Skeletal muscle cell (primary cell): ENCODE measurements around the gene MSI2.
"Not testable (repeated sequence)": the region's sequence is repeated elsewhere in the genome, so short reads cannot be mapped to it uniquely, and the experiment has no call there.

ENCODE experiments used
- DNase-seq: peaks from one replicate; pipeline ENCODE4 v3.0.0-alpha.2; 2010; ENCODE audit warnings: low read depth
- H3K4me3 ChIP-seq: 2 replicates; pipeline ENCODE4 v1.5.1; 2011; ENCODE audit warnings: low read depth, mild to moderate bottlenecking, control low read depth, low read length, moderate library complexity

Gene MSI2

GRCh38 chr17:57603546-57603945, 347.2 kb downstream of the MSI2 start:
- H3K4me3 ChIP-seq: no peak overlapping the region
- DNase-seq: no peak

GRCh38 chr17:57603978-57604377, 347.7 kb downstream of the MSI2 start:
- no peak overlapping the region for H3K4me3 ChIP-seq
- DNase-seq: no peak

GRCh38 chr17:57604771-57605674, 348.7 kb downstream of the MSI2 start:
- H3K4me3 ChIP-seq: no peak overlapping the region
- DNase-seq: no peak

- no peak overlapping the region for H3K4me3 ChIP-seq
- no peak for DNase-seq
Observed at GRCh38 chr17:57605675-57606105, 349.4 kb downstream of the MSI2 start.

- no peak overlapping the region for H3K4me3 ChIP-seq
- DNase-seq: no peak
Observed at GRCh38 chr17:57606111-57606875, 350.0 kb downstream of the MSI2 start.

GRCh38 chr17:57607553-57608120, 351.3 kb downstream of the MSI2 start:
- no peak overlapping the region for H3K4me3 ChIP-seq
- DNase-seq: no peak

- no peak overlapping the region for H3K4me3 ChIP-seq
- no peak for DNase-seq
Observed at GRCh38 chr17:57608369-57609124, 352.2 kb downstream of the MSI2 start.

GRCh38 chr17:57609125-57609877, 353.0 kb downstream of the MSI2 start:
- no peak for DNase-seq
- H3K4me3 ChIP-seq: no peak overlapping the region

- H3K4me3 ChIP-seq: no peak overlapping the region
- DNase-seq: no peak
Observed at GRCh38 chr17:57609878-57610270, 353.6 kb downstream of the MSI2 start.

GRCh38 chr17:57612202-57613071, 356.1 kb downstream of the MSI2 start:
- no peak for DNase-seq
- H3K4me3 ChIP-seq: no peak overlapping the region

- no peak for DNase-seq
- H3K4me3 ChIP-seq: no peak overlapping the region
Observed at GRCh38 chr17:57614742-57615141, 358.4 kb downstream of the MSI2 start.

GRCh38 chr17:57615836-57616757, 359.8 kb downstream of the MSI2 start:
- no peak overlapping the region for H3K4me3 ChIP-seq
- DNase-seq: no peak

- no peak overlapping the region for H3K4me3 ChIP-seq
- DNase-seq: no peak
Observed at GRCh38 chr17:57617218-57617617, 360.9 kb downstream of the MSI2 start.

GRCh38 chr17:57619061-57619937, 363.0 kb downstream of the MSI2 start:
- DNase-seq: peak; percentile 35

GRCh38 chr17:57620576-57620975, 364.3 kb downstream of the MSI2 start:
- DNase-seq: no peak

More at GRCh38 chr17:57619061-57619937, 363.0 kb downstream of the MSI2 start:
- no peak overlapping the region for H3K4me3 ChIP-seq

GRCh38 chr17:57621791-57622190, 365.5 kb downstream of the MSI2 start:
- not testable (repeated sequence) for DNase-seq, H3K4me3 ChIP-seq

More at GRCh38 chr17:57620576-57620975, 364.3 kb downstream of the MSI2 start:
- H3K4me3 ChIP-seq: no peak overlapping the region
